ENCODE results near the gene C6orf132.

GRCh38 chr6:42075159-42075838 lies 67.1 kb downstream of the C6orf132 start:
- no peak for TF ChIP-seq POLR2A (IDR thresholded peaks at IDR 0.05; ENCODE audit: low read length)
- no peak for TF ChIP-seq GATA1 (IDR thresholded peaks at IDR 0.05; ENCODE audit: low read depth, low read length)
